ENCODE results near the gene VIM. TPM values are rescaled to one million over a fixed set of nuclear protein-coding genes. Genes with fewer than 3 reads are reported as not detected.

Gene VIM
- total and polyA plus RNA-seq, 2 experiments from 2014 or later = 258 to 1,157 TPM

- H3K27me3 ChIP-seq = no peaks in the 10 kb centered on the region
- no peak for TF ChIP-seq CTCF (IDR thresholded peaks at IDR 0.05; ENCODE audit: low read depth, low read length)
- H3K27ac ChIP-seq = no peak overlapping the region
- no peak overlapping the region for H3K4me3 ChIP-seq
- no peaks in the 10 kb centered on the region for H3K4me1 ChIP-seq (ENCODE audit: low read depth)
- no peaks in the 10 kb centered on the region for H3K36me3 ChIP-seq
- no peaks in the 10 kb centered on the region for H3K9me3 ChIP-seq (ENCODE audit: low read depth)
- DNase-seq (ENCODE audit: low read depth in 1 of 2, low spot score in 1 of 2) = no peak
Measured at GRCh38 chr10:17219024-17219423, 9.0 kb upstream of the VIM start.

DNA sequence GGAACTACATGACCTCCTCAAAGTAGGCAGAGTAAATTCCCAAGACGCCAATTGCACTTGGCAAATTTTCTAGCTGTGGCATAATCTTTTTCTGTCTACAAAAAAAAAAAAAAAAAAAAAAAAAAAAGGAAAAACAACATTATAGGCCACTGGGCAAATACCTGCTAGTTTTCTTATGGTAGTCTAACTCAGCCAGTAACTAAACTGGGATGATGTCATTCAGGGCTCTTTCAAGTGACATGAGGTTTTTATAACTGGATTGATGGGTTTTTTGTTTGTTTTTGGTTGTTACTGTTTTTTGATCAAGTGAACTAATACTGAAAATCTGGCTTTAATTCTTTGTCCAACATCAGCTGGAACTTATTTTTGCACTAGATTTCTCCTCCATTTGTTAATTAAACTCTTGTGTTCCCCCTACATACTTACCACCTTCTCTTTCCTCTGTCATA lies 7.4 kb upstream of the VIM start:
- Histone ChIP-seq H3K36me3 (no peaks in the 10 kb centered on the region), H3K4me1 (ENCODE audit: low read depth) (no peaks in the 10 kb centered on the region), H3K4me3 (no peak overlapping the region), H3K27ac (no peak overlapping the region), H3K27me3 (no peaks in the 10 kb centered on the region), H3K9me3 (ENCODE audit: low read depth) (no peaks in the 10 kb centered on the region)
- no peak for DNase-seq (ENCODE audit: low read depth in 1 of 2, low spot score in 1 of 2)
- no peak for TF ChIP-seq CTCF (IDR thresholded peaks at IDR 0.05; ENCODE audit: low read depth, low read length)

DNA sequence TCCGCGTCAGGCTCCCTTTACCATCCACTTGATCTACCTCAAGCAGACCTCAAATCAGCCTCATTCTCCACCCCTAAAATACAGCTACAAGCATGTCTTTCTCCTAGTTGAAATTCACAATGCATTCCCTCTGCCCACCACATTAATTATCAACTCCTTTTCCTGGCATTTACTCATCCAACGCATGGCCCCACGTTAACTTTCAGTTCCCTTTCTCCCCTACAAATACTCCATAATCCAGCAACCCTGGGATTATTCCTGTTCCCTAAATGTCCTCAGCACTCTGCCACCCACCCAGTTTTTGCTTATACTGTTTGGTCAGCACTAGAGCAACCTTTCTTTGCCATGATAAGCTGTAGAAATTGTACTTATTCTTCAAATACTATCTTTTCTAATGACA lies 5.7 kb upstream of the VIM start:
- no peaks in the 10 kb centered on the region for H3K9me3 ChIP-seq (ENCODE audit: low read depth)
- H3K36me3 ChIP-seq = no peaks in the 10 kb centered on the region
- H3K4me1 ChIP-seq (ENCODE audit: low read depth) = no peaks in the 10 kb centered on the region
- H3K4me3 ChIP-seq = no peak overlapping the region
- DNase-seq (ENCODE audit: low read depth in 1 of 2, low spot score in 1 of 2) = no peak
- H3K27me3 ChIP-seq = no peaks in the 10 kb centered on the region
- TF ChIP-seq CTCF (IDR thresholded peaks at IDR 0.05; ENCODE audit: low read depth, low read length) = no peak
- no peak overlapping the region for H3K27ac ChIP-seq

- no peak for TF ChIP-seq CTCF (IDR thresholded peaks at IDR 0.05; ENCODE audit: low read depth, low read length)
- Histone ChIP-seq H3K36me3 (no peaks in the 10 kb centered on the region), H3K4me3 (no peak overlapping the region), H3K4me1 (ENCODE audit: low read depth) (peaks cover 6% of the 10 kb centered on the region), H3K27ac (no peak overlapping the region), H3K27me3 (no peaks in the 10 kb centered on the region), H3K9me3 (ENCODE audit: low read depth) (no peaks in the 10 kb centered on the region)
- DNase-seq (ENCODE audit: low read depth in 1 of 2, low spot score in 1 of 2) = no peak
Measured at GRCh38 chr10:17225808-17226207, 2.2 kb upstream of the VIM start.

GRCh38 chr10:17226891-17227303 lies 1.1 kb upstream of the VIM start:
- no peaks in the 10 kb centered on the region for H3K9me3 ChIP-seq (ENCODE audit: low read depth)
- peaks cover 10% of the 10 kb centered on the region for H3K4me1 ChIP-seq (ENCODE audit: low read depth)
- DNase-seq (ENCODE audit: low read depth in 1 of 2, low spot score in 1 of 2) = no peak
- H3K36me3 ChIP-seq = peaks cover 3% of the 10 kb centered on the region
- no peak overlapping the region for H3K4me3 ChIP-seq
- H3K27ac ChIP-seq = no peak overlapping the region
- H3K27me3 ChIP-seq = no peaks in the 10 kb centered on the region
- TF ChIP-seq CTCF (IDR thresholded peaks at IDR 0.05; ENCODE audit: low read depth, low read length) = no peak
